ENCODE measurements around the gene PLPP2. TPM values are rescaled to one million over a fixed set of nuclear protein-coding genes. Genes with fewer than 3 reads are reported as not detected.

Gene PLPP2
- total and polyA plus RNA-seq, 4 donors: 14.1 to 41.3 (median 35.0) TPM

GRCh38 chr19:310141-310651 lies 19.0 kb upstream of the PLPP2 start:
- 54 to 64% methylated on average over 30 of the region's 30 CpGs for WGBS, 2 donors
- Histone ChIP-seq H3K27me3 (ENCODE audit: control insufficient read depth in 3 of 3, insufficient read depth in 3 of 3, low read length in 2 of 3) (no peaks in the 10 kb centered on the region), H3K27ac (ENCODE audit: low read depth in 1 of 2, low read length in 1 of 2) (peak overlapping the region; percentile 66 to 71)

GRCh38 chr19:309206-309565 lies 18.0 kb upstream of the PLPP2 start:
- Histone ChIP-seq H3K4me1 (ENCODE audit: control insufficient read depth in 5 of 5, insufficient read depth in 5 of 5, low read length in 5 of 5) (peaks cover 0 to 8% (median 0%) of the 10 kb centered on the region in 5 donors), H3K27me3 (ENCODE audit: control insufficient read depth in 3 of 3, insufficient read depth in 3 of 3, low read length in 2 of 3) (no peaks in the 10 kb centered on the region), H3K9me3 (ENCODE audit: control insufficient read depth in 4 of 4, insufficient read depth in 3 of 4, low read length in 3 of 4) (no peaks in the 10 kb centered on the region), H3K9ac (ENCODE audit: insufficient read depth in 1 of 2, low read length in 2 of 2) (no peak overlapping the region), H3K27ac (ENCODE audit: low read depth in 1 of 2, low read length in 1 of 2) (peak overlapping the region in 1 of 2 donors; percentile 53), H3K36me3 (ENCODE audit: control insufficient read depth in 4 of 4, insufficient read depth in 4 of 4, low read length in 4 of 4) (peaks cover 6 to 64% (median 21%) of the 10 kb centered on the region in 4 donors), H3K4me3 (peak overlapping the region; percentile 7)
- TF ChIP-seq CTCF (IDR thresholded peaks at IDR 0.05; ENCODE audit: control extremely low read depth, extremely low read depth): no peak
- DNase-seq (no peak), ATAC-seq (ENCODE audit: insufficient read depth, low FRiP score) (no peak)
- 75 to 88% methylated on average over 14 of the region's 14 CpGs for WGBS, 2 donors

More at GRCh38 chr19:310141-310651, 19.0 kb upstream of the PLPP2 start:
- H3K36me3 ChIP-seq (ENCODE audit: control insufficient read depth in 4 of 4, insufficient read depth in 4 of 4, low read length in 4 of 4): peaks cover 6 to 61% (median 24%) of the 10 kb centered on the region in 4 donors
- TF ChIP-seq CTCF (IDR thresholded peaks at IDR 0.05; ENCODE audit: control extremely low read depth, extremely low read depth): no peak
- peak overlapping the region in 1 of 2 donors; percentile 11 for H3K9ac ChIP-seq (ENCODE audit: insufficient read depth in 1 of 2, low read length in 2 of 2)
- ATAC-seq (ENCODE audit: insufficient read depth, low FRiP score) (no peak), DNase-seq (peak; percentile 56 to 73 (median 62))
- H3K4me1 ChIP-seq (ENCODE audit: control insufficient read depth in 5 of 5, insufficient read depth in 5 of 5, low read length in 5 of 5): peaks cover 0 to 13% (median 0%) of the 10 kb centered on the region in 5 donors
- H3K9me3 ChIP-seq (ENCODE audit: control insufficient read depth in 4 of 4, insufficient read depth in 3 of 4, low read length in 3 of 4): no peaks in the 10 kb centered on the region
- H3K4me3 ChIP-seq: peak overlapping the region; percentile 60

GRCh38 chr19:308471-309205 lies 17.4 kb upstream of the PLPP2 start:
- no peak for DNase-seq
- no peak for ATAC-seq (ENCODE audit: insufficient read depth, low FRiP score)
- no peak overlapping the region for H3K9ac ChIP-seq (ENCODE audit: insufficient read depth in 1 of 2, low read length in 2 of 2)
- H3K4me1 ChIP-seq (ENCODE audit: control insufficient read depth in 5 of 5, insufficient read depth in 5 of 5, low read length in 5 of 5): peaks cover 0 to 6% (median 0%) of the 10 kb centered on the region in 5 donors
- no peaks in the 10 kb centered on the region for H3K27me3 ChIP-seq (ENCODE audit: control insufficient read depth in 3 of 3, insufficient read depth in 3 of 3, low read length in 2 of 3)
- no peaks in the 10 kb centered on the region for H3K9me3 ChIP-seq (ENCODE audit: control insufficient read depth in 4 of 4, insufficient read depth in 3 of 4, low read length in 3 of 4)
- WGBS, 2 donors: 75 to 87% methylated on average over 48 of the region's 48 CpGs
- H3K27ac ChIP-seq (ENCODE audit: low read depth in 1 of 2, low read length in 1 of 2): peak overlapping the region in 1 of 2 donors; percentile 53
- no peak for TF ChIP-seq CTCF (IDR thresholded peaks at IDR 0.05; ENCODE audit: control extremely low read depth, extremely low read depth)
- H3K4me3 ChIP-seq: peak overlapping the region; percentile 7
- H3K36me3 ChIP-seq (ENCODE audit: control insufficient read depth in 4 of 4, insufficient read depth in 4 of 4, low read length in 4 of 4): peaks cover 6 to 58% (median 20%) of the 10 kb centered on the region in 4 donors
